Stimulated activated memory B cell treated with anti-CD40 and anti-IgM and Interleukin-4, amounts not matched to agents 10 μg/mL and 1 μg/mL and 100 μg/mL, for 72 hours (primary cell): Measurements from ENCODE around the gene TBL3.

Experiments used
- ATAC-seq: fragments of 150-1000 bp; cut with Tn5 transposase; 2 replicates; pipeline ENCODE4 v1.10.0; 2021
- H3K27ac Mint-ChIP-seq: one replicate; pipeline ENCODE4 v1.8.0; 2022; ENCODE audit warnings: mild to moderate bottlenecking, mixed read lengths
- H3K27me3 Mint-ChIP-seq: one replicate; pipeline ENCODE4 v1.8.0; 2022; ENCODE audit warnings: mixed read lengths
- H3K36me3 Mint-ChIP-seq: one replicate; pipeline ENCODE4 v1.8.0; 2022; ENCODE audit warnings: mixed read lengths
- H3K4me1 Mint-ChIP-seq: one replicate; pipeline ENCODE4 v1.8.0; 2022; ENCODE audit warnings: mixed read lengths
- H3K4me3 Mint-ChIP-seq: one replicate; pipeline ENCODE4 v1.8.0; 2022; ENCODE audit warnings: mild to moderate bottlenecking, moderate library complexity, mixed read lengths
- H3K9me3 Mint-ChIP-seq: one replicate; pipeline ENCODE4 v1.8.0; 2022; ENCODE audit warnings: mixed read lengths

The TBL3 gene

GRCh38 chr16:1992704-1993317 is 21.0 kb downstream of the TBL3 start:
- ATAC-seq: no peak
- Mint-ChIP-seq H3K36me3 (peaks cover 12% of the 10 kb centered on the region), H3K27me3 (no peaks in the 10 kb centered on the region), H3K4me3 (no peak overlapping the region), H3K9me3 (no peaks in the 10 kb centered on the region), H3K4me1 (peaks cover 33% of the 10 kb centered on the region), H3K27ac (peak overlapping the region; percentile 67)

- H3K36me3 Mint-ChIP-seq: peaks cover 19% of the 10 kb centered on the region
- H3K4me1 Mint-ChIP-seq: peaks cover 33% of the 10 kb centered on the region
- H3K27ac Mint-ChIP-seq: peak overlapping the region; percentile 67
- no peaks in the 10 kb centered on the region for H3K27me3 Mint-ChIP-seq
- ATAC-seq: no peak
- H3K9me3 Mint-ChIP-seq: no peaks in the 10 kb centered on the region
- H3K4me3 Mint-ChIP-seq: no peak overlapping the region
Measured at GRCh38 chr16:1993731-1994131, 21.9 kb downstream of the TBL3 start.

DNA sequence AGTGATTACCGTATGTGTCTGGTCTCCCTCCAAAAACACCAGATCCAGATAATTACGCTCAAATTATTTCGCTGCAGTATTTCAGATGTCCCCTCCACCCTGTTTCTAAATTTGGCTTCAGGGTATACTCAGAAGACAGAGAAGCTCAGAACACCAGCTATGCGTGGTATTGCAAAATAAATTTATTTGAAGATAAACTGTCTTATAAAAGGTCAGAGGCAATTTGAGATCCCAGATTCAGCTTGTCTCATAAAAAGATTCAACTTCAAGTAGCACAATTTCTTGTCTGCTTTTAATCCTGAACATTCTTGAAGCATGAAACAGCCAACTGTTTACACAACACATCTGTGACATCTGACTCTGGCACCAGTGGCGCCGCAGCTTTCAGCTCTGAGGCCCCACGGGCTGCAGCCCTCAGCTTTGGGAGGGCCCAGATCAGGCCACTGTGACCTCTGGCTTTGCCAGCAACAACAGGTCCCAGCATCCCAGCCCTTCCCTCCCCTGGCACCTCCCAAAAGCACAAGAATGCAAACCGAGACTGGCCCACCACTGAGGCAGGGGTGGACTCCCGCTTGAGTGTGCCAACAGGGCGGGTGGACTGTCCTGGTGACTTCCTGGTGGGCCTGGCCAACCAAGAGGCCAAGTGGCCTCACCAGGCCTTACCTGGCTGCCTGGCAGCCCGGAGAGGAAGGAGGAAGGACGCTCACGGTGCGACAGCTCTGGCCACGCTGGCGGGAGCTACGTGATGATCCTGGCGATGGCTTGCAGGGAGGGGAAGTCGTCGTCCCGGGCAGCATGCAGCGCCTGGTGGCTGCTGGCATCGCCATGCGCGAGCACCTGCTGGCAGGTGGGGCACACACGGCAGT is 25.9 kb downstream of the TBL3 start:
- Mint-ChIP-seq H3K36me3 (peaks cover 43% of the 10 kb centered on the region), H3K4me1 (peaks cover 13% of the 10 kb centered on the region), H3K4me3 (no peak overlapping the region), H3K9me3 (no peaks in the 10 kb centered on the region), H3K27ac (no peak overlapping the region), H3K27me3 (no peaks in the 10 kb centered on the region)
- no peak for ATAC-seq

GRCh38 chr16:1998360-1998835 is 26.5 kb downstream of the TBL3 start:
- H3K27me3 Mint-ChIP-seq: no peaks in the 10 kb centered on the region
- H3K36me3 Mint-ChIP-seq: peaks cover 43% of the 10 kb centered on the region
- ATAC-seq: no peak
- no peak overlapping the region for H3K4me3 Mint-ChIP-seq
- no peak overlapping the region for H3K27ac Mint-ChIP-seq
- H3K9me3 Mint-ChIP-seq: no peaks in the 10 kb centered on the region
- H3K4me1 Mint-ChIP-seq: peaks cover 9% of the 10 kb centered on the region

DNA sequence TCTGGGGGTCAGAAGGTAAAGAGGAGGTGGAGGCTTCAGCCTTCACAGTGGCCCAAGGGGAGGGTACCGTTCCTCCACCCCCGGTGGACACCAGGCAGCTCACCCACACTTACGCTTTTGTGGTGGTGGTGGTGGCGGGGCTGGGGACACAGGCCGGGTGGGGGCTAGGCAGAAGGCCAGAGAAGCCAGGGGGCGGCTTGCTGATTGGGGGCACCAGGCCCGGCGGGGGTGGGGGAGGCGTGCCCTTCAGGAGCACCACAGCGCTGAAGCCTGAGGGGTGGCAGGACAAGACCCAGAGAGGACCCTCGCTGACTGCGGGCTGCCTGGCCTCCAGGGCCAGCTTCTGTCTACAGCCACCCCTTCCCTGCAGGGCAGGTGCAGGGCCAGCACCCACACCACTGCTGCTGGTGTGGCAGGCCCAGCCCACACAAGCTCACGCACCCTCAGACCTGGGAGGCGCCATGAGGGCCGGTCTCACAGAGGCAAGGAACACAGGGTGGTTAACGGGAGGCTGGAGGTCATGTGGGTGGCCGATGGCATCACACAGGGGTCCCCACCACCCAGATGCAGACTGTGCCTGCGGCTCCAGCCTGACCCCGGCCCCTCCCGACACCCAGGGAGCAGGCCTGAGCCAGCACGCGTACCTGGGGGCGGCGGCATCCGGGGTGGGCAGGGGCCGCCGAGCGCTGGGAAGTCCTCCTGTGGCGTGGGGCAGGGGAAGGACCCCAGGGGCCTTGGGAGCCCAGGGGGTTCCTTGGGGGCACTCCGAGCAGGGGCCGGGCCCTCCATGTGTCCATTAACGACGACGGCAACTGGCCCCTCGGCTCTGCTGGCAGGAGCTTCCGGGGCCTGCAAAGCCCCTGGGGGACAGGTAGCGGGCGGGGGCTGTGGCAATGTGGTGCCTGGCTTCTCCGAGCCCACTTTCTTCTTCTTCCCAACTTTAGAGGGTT is 27.3 kb downstream of the TBL3 start:
- Mint-ChIP-seq H3K36me3 (peaks cover 43% of the 10 kb centered on the region), H3K4me1 (peaks cover 5% of the 10 kb centered on the region), H3K9me3 (no peaks in the 10 kb centered on the region), H3K27ac (no peak overlapping the region), H3K4me3 (no peak overlapping the region), H3K27me3 (no peaks in the 10 kb centered on the region)
- ATAC-seq: no peak

DNA sequence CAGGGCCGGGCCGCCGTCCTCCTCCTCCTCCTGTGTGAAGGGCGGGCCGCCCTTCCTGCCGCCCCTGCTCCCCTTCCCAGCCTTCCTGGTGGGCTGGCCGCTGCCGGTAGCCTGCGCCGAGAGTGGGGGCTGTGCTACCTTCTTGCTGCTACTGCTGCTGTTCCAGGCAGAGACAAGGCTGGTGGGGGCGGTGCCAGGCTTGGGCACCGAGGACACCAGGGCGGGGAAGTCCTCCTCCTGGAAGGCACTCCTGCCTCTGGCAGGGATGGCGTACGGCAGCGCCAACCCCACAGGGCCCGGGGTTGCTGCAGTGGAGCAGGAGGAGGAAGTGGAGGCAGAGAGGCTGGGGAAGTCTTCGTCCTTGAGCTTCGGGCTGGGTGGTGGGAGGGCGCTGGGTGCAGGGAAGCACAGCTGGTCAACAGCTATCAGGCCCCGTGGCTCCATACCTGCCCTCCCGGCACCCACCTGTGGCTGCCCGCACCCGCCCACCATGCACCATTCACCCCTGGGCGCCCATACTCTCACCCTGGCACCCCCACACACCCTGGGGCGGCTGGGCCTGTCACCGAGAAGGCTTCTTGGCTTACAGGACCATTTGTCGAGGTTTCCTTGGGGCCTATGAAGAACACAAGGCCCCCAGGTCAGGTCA is 28.1 kb downstream of the TBL3 start:
- Mint-ChIP-seq H3K9me3 (no peaks in the 10 kb centered on the region), H3K27ac (no peak overlapping the region)

GRCh38 chr16:2001035-2001434 is 29.2 kb downstream of the TBL3 start:
- ATAC-seq: no peak
- H3K4me3 Mint-ChIP-seq: no peak overlapping the region
- H3K36me3 Mint-ChIP-seq: peaks cover 46% of the 10 kb centered on the region
- peaks cover 22% of the 10 kb centered on the region for H3K4me1 Mint-ChIP-seq
- no peak overlapping the region for H3K27ac Mint-ChIP-seq
- no peaks in the 10 kb centered on the region for H3K27me3 Mint-ChIP-seq
- H3K9me3 Mint-ChIP-seq: no peaks in the 10 kb centered on the region

More for the DNA sequence above, 28.1 kb downstream of the TBL3 start:
- no peak for ATAC-seq
- no peak overlapping the region for H3K4me3 Mint-ChIP-seq
- no peaks in the 10 kb centered on the region for H3K27me3 Mint-ChIP-seq
- peaks cover 46% of the 10 kb centered on the region for H3K36me3 Mint-ChIP-seq
- peaks cover 12% of the 10 kb centered on the region for H3K4me1 Mint-ChIP-seq

GRCh38 chr16:2001456-2002355 is 29.9 kb downstream of the TBL3 start:
- Mint-ChIP-seq H3K27me3 (no peaks in the 10 kb centered on the region), H3K4me1 (peaks cover 29% of the 10 kb centered on the region), H3K27ac (no peak overlapping the region), H3K4me3 (no peak overlapping the region), H3K36me3 (peaks cover 49% of the 10 kb centered on the region), H3K9me3 (no peaks in the 10 kb centered on the region)
- ATAC-seq: no peak

GRCh38 chr16:2002406-2003230 is 30.8 kb downstream of the TBL3 start:
- H3K4me3 Mint-ChIP-seq: no peak overlapping the region
- H3K9me3 Mint-ChIP-seq: no peaks in the 10 kb centered on the region
- H3K27ac Mint-ChIP-seq: no peak overlapping the region
- no peaks in the 10 kb centered on the region for H3K27me3 Mint-ChIP-seq
- peaks cover 38% of the 10 kb centered on the region for H3K4me1 Mint-ChIP-seq
- peaks cover 54% of the 10 kb centered on the region for H3K36me3 Mint-ChIP-seq
- no peak for ATAC-seq

DNA sequence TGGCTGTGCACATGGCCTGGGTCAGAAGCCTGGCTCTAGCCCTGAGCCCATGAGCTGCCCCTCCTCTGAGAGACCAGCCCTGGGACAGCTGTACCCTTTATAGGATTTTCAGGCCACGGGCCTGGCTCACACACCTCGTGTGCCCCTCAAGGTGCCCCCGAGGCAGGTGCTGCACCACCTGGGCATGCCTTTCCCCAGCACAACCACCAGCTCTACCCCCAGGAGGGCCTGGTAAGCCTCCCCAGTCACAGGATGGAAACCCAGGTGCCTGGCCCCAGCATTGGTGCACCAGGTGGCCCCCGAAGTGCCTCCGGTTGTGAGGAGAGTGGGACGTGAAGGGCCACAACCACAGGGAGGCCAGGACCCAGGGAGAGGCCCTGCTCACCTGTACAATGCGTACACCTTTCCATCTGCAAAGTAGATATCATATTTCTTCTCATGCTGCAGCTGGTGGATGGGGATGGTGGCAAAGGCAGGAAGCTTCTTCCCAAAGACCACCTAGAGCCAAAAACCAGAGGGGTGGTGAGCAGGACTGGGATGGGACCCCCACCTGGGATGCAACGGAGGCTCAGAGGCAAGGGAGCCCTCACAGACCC is 31.5 kb downstream of the TBL3 start:
- Mint-ChIP-seq H3K9me3 (no peaks in the 10 kb centered on the region), H3K27ac (no peak overlapping the region), H3K4me3 (no peak overlapping the region), H3K36me3 (peaks cover 58% of the 10 kb centered on the region), H3K4me1 (peaks cover 45% of the 10 kb centered on the region), H3K27me3 (no peaks in the 10 kb centered on the region)
- ATAC-seq: no peak

DNA sequence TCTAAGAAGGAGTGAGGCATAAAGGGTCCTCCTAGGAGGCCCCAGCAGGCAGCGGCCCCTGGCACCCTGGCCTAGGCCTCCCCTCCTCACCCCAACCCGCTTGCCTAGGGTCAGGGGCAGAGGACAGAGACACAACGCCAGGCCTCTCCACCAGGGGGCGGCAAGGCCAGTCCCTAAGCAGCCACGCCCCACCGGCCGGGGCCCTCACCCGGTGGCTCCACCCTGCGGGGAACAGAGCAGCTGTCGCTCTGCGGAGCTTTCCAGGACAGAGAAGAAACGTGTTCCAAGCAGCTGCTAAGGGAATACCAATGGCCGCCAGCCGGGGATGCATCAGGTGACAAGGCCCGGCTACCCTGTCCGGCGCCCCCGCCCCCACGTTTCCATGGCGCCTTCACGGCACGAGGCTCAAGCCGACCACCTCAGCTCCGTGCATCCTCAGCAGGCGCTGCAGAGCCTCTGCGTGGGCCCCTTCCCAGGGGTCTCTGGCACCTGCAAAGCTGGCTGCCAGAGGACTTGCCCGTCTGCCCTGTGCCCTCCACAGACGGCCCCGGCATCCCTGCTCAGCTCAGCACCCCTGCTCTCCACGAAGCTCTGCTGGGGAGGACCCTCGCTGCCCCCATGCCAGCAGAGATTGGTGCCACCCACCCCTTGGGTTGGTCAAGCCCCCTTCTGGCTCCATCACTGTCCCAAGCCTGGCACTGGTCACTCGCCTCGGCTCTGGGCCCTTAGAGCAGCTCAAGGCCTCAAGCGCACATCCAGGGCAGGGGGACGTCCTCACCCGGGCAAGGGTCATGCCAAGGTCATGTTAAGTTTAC is 32.2 kb downstream of the TBL3 start:
- H3K4me3 Mint-ChIP-seq: peak overlapping the region; percentile 12
- H3K36me3 Mint-ChIP-seq: peaks cover 56% of the 10 kb centered on the region

GRCh38 chr16:2004795-2005517 is 33.1 kb downstream of the TBL3 start:
- Mint-ChIP-seq H3K4me3 (peak overlapping the region; percentile 26), H3K27me3 (no peaks in the 10 kb centered on the region), H3K9me3 (no peaks in the 10 kb centered on the region), H3K27ac (peak overlapping the region; percentile 60), H3K36me3 (peaks cover 54% of the 10 kb centered on the region), H3K4me1 (peaks cover 53% of the 10 kb centered on the region)
- no peak for ATAC-seq

More for the DNA sequence above, 32.2 kb downstream of the TBL3 start:
- Mint-ChIP-seq H3K27ac (peak overlapping the region; percentile 30), H3K4me1 (peaks cover 52% of the 10 kb centered on the region), H3K27me3 (no peaks in the 10 kb centered on the region), H3K9me3 (no peaks in the 10 kb centered on the region)
- ATAC-seq: peak; percentile 90
